ENCODE data around the gene ZPBP2. TPM values are rescaled to one million over a fixed set of nuclear protein-coding genes. Genes with fewer than 3 reads are reported as not detected.

The ZPBP2 gene
- total and polyA plus RNA-seq, 2 of the 13 experiments (the other 11 are each of a cell fraction or from before 2014, with no cell fraction given): not detected

- TF ChIP-seq PREB (CRISPR knock-in tag; IDR thresholded peaks at IDR 0.05) (peak; percentile 93; the same call in 1 of the 2 replicates), SKI (IDR thresholded peaks at IDR 0.05; ENCODE audit: partially characterized antibody) (peak; percentile 54), FOXA1 (IDR thresholded peaks at IDR 0.05) (no peak), FOXA1 (CRISPR knock-in tag; IDR thresholded peaks at IDR 0.05) (no peak), KLF6 (CRISPR knock-in tag; IDR thresholded peaks at IDR 0.05) (peak; percentile 98), FUBP1 (CRISPR knock-in tag; IDR thresholded peaks at IDR 0.05; ENCODE audit: borderline replicate concordance) (no peak), FOXK2 (IDR thresholded peaks at IDR 0.05) (no peak), FOXC1 (CRISPR knock-in tag; IDR thresholded peaks at IDR 0.05; ENCODE audit: borderline replicate concordance) (peak; percentile 99), RXRA (CRISPR knock-in tag; IDR thresholded peaks at IDR 0.05) (peak; percentile 79), MIER2 (CRISPR knock-in tag; IDR thresholded peaks at IDR 0.05) (0 out of 2 replicates have a peak, but pooled peaks have one; percentile 48), POLR2G (IDR thresholded peaks at IDR 0.05; ENCODE audit: low read depth, low read length) (no peak), ZNF746 (CRISPR knock-in tag; IDR thresholded peaks at IDR 0.05) (peak; percentile 94), ZNF138 (CRISPR knock-in tag; IDR thresholded peaks at IDR 0.05; ENCODE audit: low read depth) (peak; percentile 82; the same call in 1 of the 2 replicates), ZSCAN30 (CRISPR knock-in tag; IDR thresholded peaks at IDR 0.05) (no peak), GLI4 (CRISPR knock-in tag; IDR thresholded peaks at IDR 0.05; ENCODE audit: borderline replicate concordance) (peak; percentile 94), MZF1 (CRISPR knock-in tag; IDR thresholded peaks at IDR 0.05; ENCODE audit: borderline replicate concordance) (no peak), ZNF879 (CRISPR knock-in tag; IDR thresholded peaks at IDR 0.05) (peak; percentile 97), CCAR2 (optimal IDR thresholded peaks at IDR 0.05; ENCODE audit: low read depth, low read length) (no peak)
- TF ChIP-seq, protein P1, sequence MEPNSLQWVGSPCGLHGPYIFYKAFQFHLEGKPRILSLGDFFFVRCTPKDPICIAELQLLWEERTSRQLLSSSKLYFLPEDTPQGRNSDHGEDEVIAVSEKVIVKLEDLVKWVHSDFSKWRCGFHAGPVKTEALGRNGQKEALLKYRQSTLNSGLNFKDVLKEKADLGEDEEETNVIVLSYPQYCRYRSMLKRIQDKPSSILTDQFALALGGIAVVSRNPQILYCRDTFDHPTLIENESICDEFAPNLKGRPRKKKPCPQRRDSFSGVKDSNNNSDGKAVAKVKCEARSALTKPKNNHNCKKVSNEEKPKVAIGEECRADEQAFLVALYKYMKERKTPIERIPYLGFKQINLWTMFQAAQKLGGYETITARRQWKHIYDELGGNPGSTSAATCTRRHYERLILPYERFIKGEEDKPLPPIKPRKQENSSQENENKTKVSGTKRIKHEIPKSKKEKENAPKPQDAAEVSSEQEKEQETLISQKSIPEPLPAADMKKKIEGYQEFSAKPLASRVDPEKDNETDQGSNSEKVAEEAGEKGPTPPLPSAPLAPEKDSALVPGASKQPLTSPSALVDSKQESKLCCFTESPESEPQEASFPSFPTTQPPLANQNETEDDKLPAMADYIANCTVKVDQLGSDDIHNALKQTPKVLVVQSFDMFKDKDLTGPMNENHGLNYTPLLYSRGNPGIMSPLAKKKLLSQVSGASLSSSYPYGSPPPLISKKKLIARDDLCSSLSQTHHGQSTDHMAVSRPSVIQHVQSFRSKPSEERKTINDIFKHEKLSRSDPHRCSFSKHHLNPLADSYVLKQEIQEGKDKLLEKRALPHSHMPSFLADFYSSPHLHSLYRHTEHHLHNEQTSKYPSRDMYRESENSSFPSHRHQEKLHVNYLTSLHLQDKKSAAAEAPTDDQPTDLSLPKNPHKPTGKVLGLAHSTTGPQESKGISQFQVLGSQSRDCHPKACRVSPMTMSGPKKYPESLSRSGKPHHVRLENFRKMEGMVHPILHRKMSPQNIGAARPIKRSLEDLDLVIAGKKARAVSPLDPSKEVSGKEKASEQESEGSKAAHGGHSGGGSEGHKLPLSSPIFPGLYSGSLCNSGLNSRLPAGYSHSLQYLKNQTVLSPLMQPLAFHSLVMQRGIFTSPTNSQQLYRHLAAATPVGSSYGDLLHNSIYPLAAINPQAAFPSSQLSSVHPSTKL (CRISPR knock-in tag; IDR thresholded peaks at IDR 0.05): peak; percentile 88
- TF ChIP-seq, protein P2, sequence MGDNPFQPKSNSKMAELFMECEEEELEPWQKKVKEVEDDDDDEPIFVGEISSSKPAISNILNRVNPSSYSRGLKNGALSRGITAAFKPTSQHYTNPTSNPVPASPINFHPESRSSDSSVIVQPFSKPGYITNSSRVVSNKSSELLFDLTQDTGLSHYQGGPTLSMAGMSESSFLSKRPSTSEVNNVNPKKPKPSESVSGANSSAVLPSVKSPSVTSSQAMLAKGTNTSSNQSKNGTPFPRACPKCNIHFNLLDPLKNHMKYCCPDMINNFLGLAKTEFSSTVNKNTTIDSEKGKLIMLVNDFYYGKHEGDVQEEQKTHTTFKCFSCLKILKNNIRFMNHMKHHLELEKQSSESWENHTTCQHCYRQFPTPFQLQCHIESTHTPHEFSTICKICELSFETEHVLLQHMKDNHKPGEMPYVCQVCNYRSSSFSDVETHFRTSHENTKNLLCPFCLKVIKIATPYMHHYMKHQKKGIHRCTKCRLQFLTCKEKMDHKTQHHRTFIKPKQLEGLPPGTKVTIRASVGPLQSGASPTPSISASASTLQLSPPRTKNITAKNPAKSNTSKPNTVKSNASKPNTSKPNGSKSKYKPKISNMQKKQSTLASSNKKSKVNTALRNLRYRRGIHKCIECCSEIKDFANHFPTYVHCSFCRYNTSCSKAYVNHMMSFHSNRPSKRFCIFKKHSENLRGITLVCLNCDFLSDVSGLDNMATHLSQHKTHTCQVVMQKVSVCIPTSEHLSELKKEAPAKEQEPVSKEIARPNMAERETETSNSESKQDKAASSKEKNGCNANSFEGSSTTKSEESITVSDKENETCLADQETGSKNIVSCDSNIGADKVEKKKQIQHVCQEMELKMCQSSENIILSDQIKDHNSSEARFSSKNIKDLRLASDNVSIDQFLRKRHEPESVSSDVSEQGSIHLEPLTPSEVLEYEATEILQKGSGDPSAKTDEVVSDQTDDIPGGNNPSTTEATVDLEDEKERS (CRISPR knock-in tag; IDR thresholded peaks at IDR 0.05): no peak
Measured at GRCh38 chr17:39863918-39864746, 3.9 kb upstream of the ZPBP2 start, which contains the start of gene IKZF3 (continued).
